Ovary (tissue), 9 donors: ENCODE measurements around the gene TAMM41. TPM values are rescaled to one million over a fixed set of nuclear protein-coding genes. Genes with fewer than 3 reads are reported as not detected.

Experiments used
- DNase-seq, 5 donors: peaks; one replicate each; pipeline ENCODE4 v3.0.0-alpha.2; 2019 to 2020
- H3K27ac ChIP-seq, 2 donors: fragments of 200-600 bp; one replicate each; pipeline versions ENCODE4 v1.5.1 to v1.8.0; 2019 to 2022
- H3K27me3 ChIP-seq: fragments of 200-600 bp; one replicate; pipeline ENCODE4 v1.8.0; 2022
- H3K36me3 ChIP-seq: fragments of 200-600 bp; sonication (generic); one replicate; pipeline ENCODE4 v1.5.1; 2019
- H3K4me1 ChIP-seq: one replicate; pipeline ENCODE4 v1.8.1; 2013; ENCODE audit warnings: mild to moderate bottlenecking, moderate library complexity; ENCODE audit not compliant: insufficient read depth
- H3K4me3 ChIP-seq: fragments of 200-600 bp; sonication (generic); one replicate; pipeline ENCODE4 v1.5.1; 2017
- H3K9me3 ChIP-seq, 2 donors: fragments of 200-600 bp in 1 of 2; sonication (generic) in 1 of 2; one replicate each; pipeline versions ENCODE4 v1.5.1 to v1.8.1; 2013 to 2019; ENCODE audit warnings: mild to moderate bottlenecking in 1 of 2, moderate library complexity in 1 of 2
- EP300 ChIP-seq: sonication (generic); formaldehyde crosslinking; IDR thresholded peaks from one replicate; pipeline ENCODE4 v1.6.1; 2017; ENCODE audit warnings: antibody characterized with exemption
- POLR2A ChIP-seq: fragments of 450-650 bp; IDR thresholded peaks from one replicate; pipeline ENCODE4 v1.6.1; 2017; ENCODE audit warnings: antibody characterized with exemption, mild to moderate bottlenecking, moderate library complexity
- WGBS, 3 donors: extraction: QIAGEN DNeasy Blood & Tissue Kit in 1 of 3; methylation state at CpG; one replicate each; pipeline versions ENCODE4 v1.1.5 to v1.1.7; 2013 to 2017; 5-methylcytosine and 5-hydroxymethylcytosine counted together
- intact Hi-C, 4 donors: fragments of 100-400 bp; cut with DNase I; formaldehyde crosslinking; loops; one replicate each; pipeline versions ENCODE4 v1.11.0 to v1.15.1; 2022 to 2023
- polyA plus RNA-seq, 2 donors: library from polyadenylated mRNA; stranded (reverse); fragments of 200-250 nt in 1 of 2; fragments of 350-450 nt in 1 of 2; fragmentation: Illumina TruSeq in 1 of 2; extraction: RNeasy Lipid Tissue Mini Kit (QIAGEN cat#74804) in 1 of 2; gene quantifications; one replicate each; pipeline ENCODE4 v1.2.3, GENCODE V29; 2013 to 2014
- total RNA-seq, 7 donors: library from RNA; depleted of rRNA in 2 of 7; stranded (reverse); fragments of >200 nt in 2 of 7; fragmentation: NEBNext Ultra II Directional in 3 of 7; extraction: Animal tissue kit (Norgen Biotek cat#: 25700) in 3 of 7; gene quantifications; one replicate each; pipeline versions ENCODE4 v1.1.0 to v1.2.4, GENCODE V29; 2016 to 2023
- TF ChIP-seq, protein P1 (sequence below), 3 donors: fragments of 450-650 bp in 2 of 3; fragments of 200-600 bp in 1 of 3; IDR thresholded peaks; one replicate each; pipeline versions ENCODE4 v1.5.1 to v1.8.0; 2016 to 2022; ENCODE audit warnings: antibody characterized with exemption in 3 of 3, mild to moderate bottlenecking in 1 of 3
- donor health status: DM: no; HTN: no; CAD: no; lungs with moderate emphysema.
- donor health status: DM: no; HTN: no; CAD: no.
- donor health status: Bipolar disorder and iron deficiency.
- donor health status: DM: yes; HTN: yes; CAD: no.
- donor health status: DM: no; HTN: no; CAD: no.
- donor health status: DM: yes; HTN: yes; CAD: no.

Gene TAMM41
- total and polyA plus RNA-seq, 9 donors: 10.6 to 29.2 (median 23.4) TPM

DNA sequence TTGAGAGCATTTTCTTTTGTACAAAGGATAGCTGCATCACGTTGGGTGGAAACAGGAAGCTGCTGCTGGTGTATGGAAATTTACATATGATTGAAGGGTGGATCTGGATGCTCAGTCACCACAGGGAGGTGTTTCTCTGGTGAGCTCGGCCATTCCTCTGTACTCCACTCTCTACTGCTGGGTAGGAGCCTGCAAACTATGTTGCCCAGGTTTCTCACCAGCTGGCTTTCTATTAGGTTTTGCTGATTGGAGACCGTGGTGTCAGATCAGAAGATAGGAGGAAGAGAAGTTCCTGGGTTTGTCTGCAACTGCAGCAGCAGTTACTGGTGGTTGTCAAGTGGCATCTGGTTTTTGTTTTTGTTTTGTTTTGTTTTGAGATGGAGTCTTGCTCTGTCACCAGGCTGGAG, 61.7 kb downstream of the TAMM41 start:
- Histone ChIP-seq H3K4me3 (no peak overlapping the region), H3K9me3 (peaks cover 0 to 5% of the 10 kb centered on the region in 2 donors), H3K27me3 (no peaks in the 10 kb centered on the region), H3K27ac (no peak overlapping the region), H3K4me1 (no peaks in the 10 kb centered on the region), H3K36me3 (no peaks in the 10 kb centered on the region)
- TF ChIP-seq POLR2A: no peak
- TF ChIP-seq EP300: no peak
- TF ChIP-seq, protein P1, sequence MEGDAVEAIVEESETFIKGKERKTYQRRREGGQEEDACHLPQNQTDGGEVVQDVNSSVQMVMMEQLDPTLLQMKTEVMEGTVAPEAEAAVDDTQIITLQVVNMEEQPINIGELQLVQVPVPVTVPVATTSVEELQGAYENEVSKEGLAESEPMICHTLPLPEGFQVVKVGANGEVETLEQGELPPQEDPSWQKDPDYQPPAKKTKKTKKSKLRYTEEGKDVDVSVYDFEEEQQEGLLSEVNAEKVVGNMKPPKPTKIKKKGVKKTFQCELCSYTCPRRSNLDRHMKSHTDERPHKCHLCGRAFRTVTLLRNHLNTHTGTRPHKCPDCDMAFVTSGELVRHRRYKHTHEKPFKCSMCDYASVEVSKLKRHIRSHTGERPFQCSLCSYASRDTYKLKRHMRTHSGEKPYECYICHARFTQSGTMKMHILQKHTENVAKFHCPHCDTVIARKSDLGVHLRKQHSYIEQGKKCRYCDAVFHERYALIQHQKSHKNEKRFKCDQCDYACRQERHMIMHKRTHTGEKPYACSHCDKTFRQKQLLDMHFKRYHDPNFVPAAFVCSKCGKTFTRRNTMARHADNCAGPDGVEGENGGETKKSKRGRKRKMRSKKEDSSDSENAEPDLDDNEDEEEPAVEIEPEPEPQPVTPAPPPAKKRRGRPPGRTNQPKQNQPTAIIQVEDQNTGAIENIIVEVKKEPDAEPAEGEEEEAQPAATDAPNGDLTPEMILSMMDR (IDR thresholded peaks at IDR 0.05): no peak
- intact Hi-C loops: no loop called here
- 65 to 75% (median 67%) methylated on average over 3 of the region's 3 CpGs for WGBS, 3 donors
- no peak for DNase-seq

DNA sequence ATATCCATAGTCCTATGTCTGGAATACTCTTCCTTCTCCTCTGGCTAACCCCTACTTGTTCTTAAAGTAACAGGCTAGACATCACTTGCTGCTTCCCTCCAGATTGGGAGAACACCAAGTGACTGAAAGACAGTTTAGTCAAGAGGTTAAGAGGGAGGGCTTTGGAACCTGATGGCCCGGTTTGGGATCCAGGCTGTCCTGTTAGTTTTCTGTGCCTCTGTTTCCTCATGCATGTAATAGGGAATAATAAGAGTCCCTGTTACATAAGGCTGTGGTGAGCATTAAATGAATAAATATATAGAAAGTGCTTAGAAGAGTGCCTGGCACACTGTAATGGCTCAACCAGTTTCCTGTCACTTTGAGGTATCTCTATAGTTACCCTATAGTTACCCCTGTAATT, 66.3 kb downstream of the TAMM41 start:
- Histone ChIP-seq H3K9me3 (no peaks in the 10 kb centered on the region), H3K4me1 (no peaks in the 10 kb centered on the region), H3K36me3 (no peaks in the 10 kb centered on the region), H3K4me3 (no peak overlapping the region), H3K27me3 (no peaks in the 10 kb centered on the region), H3K27ac (no peak overlapping the region)
- WGBS, 3 donors: 74 to 87% (median 78%) methylated on average over 1 of the region's 1 CpG
- no peak for TF ChIP-seq POLR2A
- TF ChIP-seq EP300: no peak
- TF ChIP-seq, protein P1 (IDR thresholded peaks at IDR 0.05): no peak
- intact Hi-C loops: no loop called here
- no peak for DNase-seq

DNA sequence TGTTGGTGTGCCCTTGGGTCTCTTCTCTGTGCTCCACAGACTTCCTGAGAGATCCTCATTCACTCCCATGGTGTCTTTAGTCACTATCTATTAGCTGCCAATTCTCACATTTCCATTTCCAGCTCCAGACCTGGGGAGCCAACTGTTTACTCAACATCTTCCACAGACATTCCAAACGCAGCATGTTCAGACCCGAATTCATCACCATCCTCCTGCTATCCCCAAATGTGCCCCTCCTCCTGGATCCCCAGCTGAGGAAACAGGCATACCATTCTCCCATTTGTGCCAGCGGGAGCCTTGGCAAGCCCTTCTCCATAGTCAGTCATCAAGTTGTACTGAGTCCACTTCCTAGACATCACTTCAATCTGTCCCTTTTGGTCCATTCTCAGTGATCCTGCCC, 67.1 kb downstream of the TAMM41 start:
- Histone ChIP-seq H3K27ac (no peak overlapping the region), H3K9me3 (no peaks in the 10 kb centered on the region), H3K27me3 (no peaks in the 10 kb centered on the region), H3K36me3 (no peaks in the 10 kb centered on the region), H3K4me1 (no peaks in the 10 kb centered on the region), H3K4me3 (no peak overlapping the region)
- TF ChIP-seq POLR2A (no peak), EP300 (no peak)
- TF ChIP-seq, protein P1 (IDR thresholded peaks at IDR 0.05): no peak
- intact Hi-C loops: no loop called here
- WGBS, 3 donors: 81 to 87% (median 86%) methylated on average over 3 of the region's 3 CpGs
- no peak for DNase-seq

DNA sequence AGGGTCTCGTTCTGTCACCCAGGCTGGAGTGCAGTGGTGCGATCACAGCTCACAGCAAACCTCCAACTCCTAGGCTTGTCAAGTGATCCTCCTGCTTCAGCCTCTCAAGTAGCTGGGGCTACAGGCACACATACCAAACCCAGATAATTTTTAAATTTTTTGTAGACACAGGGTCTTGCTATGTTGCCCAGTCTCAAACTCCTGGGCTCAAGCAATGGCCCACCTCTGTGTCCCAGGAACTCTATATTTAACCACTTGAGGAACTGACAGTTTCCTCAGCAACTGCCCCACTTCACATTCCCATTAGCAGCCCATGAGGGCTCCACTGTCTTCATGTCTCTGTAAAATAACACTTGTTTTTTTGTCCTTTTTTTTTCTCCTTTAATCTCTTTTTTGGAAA, 68.4 kb downstream of the TAMM41 start:
- Histone ChIP-seq H3K27ac (no peak overlapping the region), H3K27me3 (no peaks in the 10 kb centered on the region), H3K4me3 (no peak overlapping the region), H3K36me3 (no peaks in the 10 kb centered on the region), H3K9me3 (no peaks in the 10 kb centered on the region), H3K4me1 (no peaks in the 10 kb centered on the region)
- TF ChIP-seq, protein P1 (IDR thresholded peaks at IDR 0.05): no peak
- TF ChIP-seq POLR2A (no peak), EP300 (no peak)
- 99 to 100% (median 100%) methylated on average over 2 of the region's 2 CpGs for WGBS, 3 donors
- intact Hi-C loops: no loop called here
- DNase-seq: no peak
